ENCODE measurements around the gene SDK1.

The SDK1 gene

DNA sequence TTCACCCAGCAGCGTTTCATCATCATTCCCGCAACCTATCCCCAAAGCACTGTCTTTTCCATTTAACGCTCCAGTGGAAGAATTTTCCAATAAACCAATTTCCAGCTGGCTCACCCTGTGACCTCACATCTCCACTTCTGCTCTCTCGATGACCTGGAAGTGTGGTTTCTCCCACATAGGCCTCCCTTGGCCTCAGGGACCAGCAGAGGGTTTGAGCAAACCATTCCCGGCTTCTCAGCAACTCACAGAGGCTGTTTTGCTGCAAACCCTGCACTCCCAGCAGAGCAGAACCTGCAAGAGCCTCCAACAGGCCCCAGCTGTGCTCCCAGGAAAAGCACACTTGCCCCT is 858.1 kb downstream of the SDK1 start:
- no peak for DNase-seq (ENCODE audit: low spot score)

GRCh38 chr7:4159761-4160554 is 858.9 kb downstream of the SDK1 start:
- no peak for DNase-seq (ENCODE audit: low spot score)

- no peak for DNase-seq (ENCODE audit: low spot score)
Measured at GRCh38 chr7:4162884-4163564, 862.0 kb downstream of the SDK1 start.

DNA sequence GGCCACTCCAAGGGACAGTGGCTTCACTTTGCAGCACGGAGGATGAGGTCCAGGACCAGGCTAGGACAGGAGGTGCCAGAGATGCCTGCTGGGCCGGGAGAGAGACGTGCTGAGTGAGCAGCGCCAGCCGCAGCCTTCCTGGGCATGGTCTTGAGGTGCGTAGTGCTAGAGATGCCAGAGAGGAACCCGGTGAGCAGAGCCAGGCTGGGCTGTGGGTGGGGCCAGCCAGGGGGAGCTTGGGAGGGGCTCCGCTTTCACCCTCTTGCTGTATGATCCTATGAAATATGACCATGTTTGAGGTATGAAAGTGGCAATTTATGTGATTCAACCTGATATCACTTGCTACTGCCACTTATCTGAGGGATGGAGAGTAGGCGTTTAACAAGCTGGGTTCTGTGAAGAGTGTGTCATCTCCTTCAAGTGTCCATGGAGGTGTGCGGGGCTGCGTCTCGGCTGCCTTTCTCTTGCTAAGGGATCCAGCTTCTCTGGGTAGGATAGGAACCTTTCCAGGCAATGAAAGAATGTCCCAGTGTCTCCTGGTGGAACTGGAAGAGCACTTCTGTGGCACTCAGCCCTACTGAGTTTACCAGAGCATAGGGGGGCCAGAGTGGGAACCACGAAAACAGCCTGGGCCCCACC is 862.6 kb downstream of the SDK1 start:
- no peak for DNase-seq (ENCODE audit: low spot score)

DNA sequence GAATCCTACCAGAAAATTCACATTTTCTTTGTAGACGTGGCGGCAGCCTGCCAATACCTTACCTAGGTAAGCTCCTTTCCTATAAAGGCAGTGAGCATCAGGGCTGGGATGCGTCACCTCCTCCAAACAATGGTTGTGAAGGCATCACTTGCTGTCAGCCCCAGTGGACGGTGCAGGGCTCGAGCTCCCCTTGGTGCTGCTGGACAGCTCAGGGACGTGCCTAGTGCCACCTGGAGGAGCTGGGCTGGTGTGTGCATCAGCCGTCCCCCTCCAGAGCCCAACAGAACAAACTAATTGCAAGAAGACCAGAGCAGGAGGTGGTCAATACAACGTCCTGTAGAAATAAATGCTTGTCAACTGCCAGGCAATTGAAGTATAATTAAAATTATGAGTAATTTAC is 863.5 kb downstream of the SDK1 start:
- DNase-seq (ENCODE audit: low spot score): no peak

DNA sequence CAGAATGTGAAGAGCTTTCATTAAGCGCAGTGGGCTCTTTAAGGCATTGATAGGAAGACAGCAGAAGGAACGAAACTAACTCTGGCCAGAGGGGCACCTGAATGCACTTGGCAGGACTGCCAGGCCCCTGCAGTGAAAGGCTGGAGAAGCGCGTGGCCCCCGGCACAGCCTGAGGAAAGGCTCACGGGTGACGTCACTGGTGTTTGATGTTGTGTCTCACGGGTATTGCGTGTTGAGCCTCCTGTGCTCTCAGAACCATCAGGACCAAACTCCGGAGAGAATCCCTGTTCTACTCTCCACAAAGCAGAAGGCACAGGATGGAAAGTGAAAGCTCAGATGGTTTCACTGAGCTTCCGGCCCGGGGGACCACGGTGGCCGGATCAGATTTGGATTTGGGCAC is 865.3 kb downstream of the SDK1 start:
- DNase-seq (ENCODE audit: low spot score): no peak

GRCh38 chr7:4166807-4167206 is 865.8 kb downstream of the SDK1 start:
- no peak for DNase-seq (ENCODE audit: low spot score)

DNA sequence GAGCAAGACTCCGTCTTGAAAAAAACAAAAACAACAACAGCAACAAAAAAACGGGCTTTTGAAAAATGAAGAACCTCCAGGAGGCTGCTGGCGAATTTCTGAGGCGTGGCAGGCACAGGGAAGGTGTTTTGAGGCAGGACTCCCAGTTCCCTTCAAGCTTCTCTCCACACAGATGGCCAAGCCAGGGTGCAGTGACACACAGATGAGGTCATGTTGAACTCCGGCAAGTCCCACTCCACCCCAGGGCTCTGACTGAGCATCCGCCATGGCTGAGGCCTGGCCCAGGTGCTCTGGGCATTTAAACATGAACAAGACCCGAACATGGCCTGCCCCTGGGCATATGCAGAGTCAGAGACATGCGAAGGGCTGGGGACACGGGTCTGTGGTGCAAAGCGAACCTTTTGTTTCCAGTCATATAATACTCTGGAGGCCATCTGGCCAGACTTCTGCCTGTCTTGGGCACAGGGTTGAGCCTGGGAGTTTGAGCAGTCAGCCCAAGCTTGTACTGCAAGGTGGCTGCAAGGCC is 866.4 kb downstream of the SDK1 start:
- no peak for DNase-seq (ENCODE audit: low spot score)

DNA sequence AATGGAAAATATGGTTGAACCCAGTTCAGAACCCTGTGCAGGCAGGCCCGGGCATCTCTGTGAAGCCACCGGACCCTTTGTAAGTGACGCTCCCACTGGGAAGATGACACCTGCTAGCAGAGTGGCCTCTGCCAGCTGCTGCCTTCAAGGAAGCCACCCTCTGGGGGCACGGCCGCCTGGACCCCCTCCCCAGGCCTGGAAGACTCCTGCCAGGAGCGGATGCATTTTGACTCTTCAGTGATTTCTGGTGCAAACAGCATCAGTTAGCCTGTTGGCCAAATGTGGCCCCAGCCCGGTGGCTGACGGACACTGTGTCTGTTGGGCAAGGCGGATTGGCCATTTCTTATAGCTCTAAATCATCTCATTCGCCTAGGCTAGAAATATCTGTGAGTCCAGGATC is 867.0 kb downstream of the SDK1 start:
- DNase-seq (ENCODE audit: low spot score): no peak

GRCh38 chr7:4168541-4168940 is 867.5 kb downstream of the SDK1 start:
- DNase-seq (ENCODE audit: low spot score): no peak

DNA sequence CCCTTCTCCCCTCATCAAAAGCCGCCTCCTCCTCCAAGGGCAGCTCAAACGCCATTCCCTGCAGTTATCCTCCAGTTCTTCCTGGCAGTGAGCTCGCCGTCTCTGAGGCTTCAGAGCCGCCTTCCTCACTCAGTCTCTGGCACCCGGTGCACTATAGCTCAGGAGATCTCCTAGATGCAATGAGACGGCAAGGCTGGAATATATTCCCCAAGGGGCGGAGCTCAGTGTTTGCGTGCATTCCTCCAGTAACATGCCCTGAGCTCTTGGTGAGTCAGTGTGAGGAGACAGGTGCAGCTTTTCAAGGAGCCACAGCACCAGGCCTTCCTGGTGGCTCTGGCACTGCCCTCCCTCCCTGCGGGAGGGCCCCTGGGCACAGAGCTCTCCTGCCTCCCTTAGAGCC is 868.4 kb downstream of the SDK1 start:
- DNase-seq (ENCODE audit: low spot score): no peak

GRCh38 chr7:4170997-4171786 is 870.1 kb downstream of the SDK1 start:
- DNase-seq (ENCODE audit: low spot score): no peak

DNA sequence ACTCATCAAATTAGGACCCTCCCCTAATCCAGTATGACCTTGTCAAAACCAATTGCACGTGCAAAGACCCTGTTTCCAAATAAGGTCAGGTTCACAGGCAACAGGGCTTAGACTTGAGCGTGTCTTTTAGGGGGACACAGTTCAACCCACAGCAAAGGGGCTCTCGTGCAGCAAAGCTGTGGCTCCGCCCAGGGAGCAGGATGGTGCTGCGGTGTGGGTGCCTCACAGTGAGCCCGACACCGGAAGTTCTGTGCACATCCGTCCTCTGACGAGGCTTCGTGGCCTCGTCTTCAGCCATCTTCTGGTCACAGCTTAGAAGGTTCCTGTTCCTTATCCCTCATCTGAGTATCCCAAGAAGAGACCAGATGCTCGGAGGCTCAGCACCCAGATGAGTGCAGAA is 871.8 kb downstream of the SDK1 start:
- no peak for DNase-seq (ENCODE audit: low spot score)

DNA sequence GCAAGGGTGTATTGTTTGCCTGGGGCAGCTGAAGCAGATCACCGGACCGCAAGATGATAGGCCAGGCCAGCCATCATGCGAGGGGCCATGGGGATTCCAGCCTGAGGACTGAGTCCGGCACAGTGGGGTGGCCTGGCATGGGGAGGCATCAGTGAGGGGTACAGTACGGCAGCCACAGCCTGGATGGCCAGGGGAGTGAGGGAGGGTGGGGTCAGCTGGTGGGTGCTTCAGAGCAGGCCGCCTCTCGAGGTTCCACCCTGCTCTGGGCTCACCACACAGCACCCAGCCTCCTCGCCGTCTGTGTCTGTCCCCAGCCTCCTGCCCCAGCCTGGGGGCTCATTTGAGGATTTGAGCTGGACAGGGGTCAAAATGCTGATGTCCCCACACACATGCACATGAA is 872.6 kb downstream of the SDK1 start:
- DNase-seq (ENCODE audit: low spot score): no peak

DNA sequence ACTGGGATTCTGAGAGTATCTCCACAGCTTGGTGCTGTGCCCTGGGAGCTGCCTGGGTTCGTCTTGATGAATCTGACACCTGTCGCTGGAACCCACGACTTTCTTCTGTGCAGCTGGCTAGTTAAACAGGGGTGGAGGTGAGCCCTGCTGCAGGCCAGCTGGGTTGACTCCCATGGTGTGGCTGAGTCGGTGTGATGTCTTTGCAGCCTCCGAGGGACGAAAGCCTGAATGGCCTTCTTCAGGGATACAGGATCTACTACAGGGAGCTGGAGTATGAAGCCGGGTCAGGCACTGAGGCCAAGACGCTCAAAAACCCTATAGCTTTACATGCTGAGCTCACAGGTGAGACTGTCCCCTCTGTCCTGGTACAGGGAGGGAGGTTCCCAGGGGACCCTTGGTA is 873.0 kb downstream of the SDK1 start:
- DNase-seq (ENCODE audit: low spot score): no peak

GRCh38 chr7:4174451-4174850 is 873.4 kb downstream of the SDK1 start:
- DNase-seq (ENCODE audit: low spot score): no peak

GRCh38 chr7:4174884-4175283 is 873.8 kb downstream of the SDK1 start:
- DNase-seq (ENCODE audit: low spot score): no peak

DNA sequence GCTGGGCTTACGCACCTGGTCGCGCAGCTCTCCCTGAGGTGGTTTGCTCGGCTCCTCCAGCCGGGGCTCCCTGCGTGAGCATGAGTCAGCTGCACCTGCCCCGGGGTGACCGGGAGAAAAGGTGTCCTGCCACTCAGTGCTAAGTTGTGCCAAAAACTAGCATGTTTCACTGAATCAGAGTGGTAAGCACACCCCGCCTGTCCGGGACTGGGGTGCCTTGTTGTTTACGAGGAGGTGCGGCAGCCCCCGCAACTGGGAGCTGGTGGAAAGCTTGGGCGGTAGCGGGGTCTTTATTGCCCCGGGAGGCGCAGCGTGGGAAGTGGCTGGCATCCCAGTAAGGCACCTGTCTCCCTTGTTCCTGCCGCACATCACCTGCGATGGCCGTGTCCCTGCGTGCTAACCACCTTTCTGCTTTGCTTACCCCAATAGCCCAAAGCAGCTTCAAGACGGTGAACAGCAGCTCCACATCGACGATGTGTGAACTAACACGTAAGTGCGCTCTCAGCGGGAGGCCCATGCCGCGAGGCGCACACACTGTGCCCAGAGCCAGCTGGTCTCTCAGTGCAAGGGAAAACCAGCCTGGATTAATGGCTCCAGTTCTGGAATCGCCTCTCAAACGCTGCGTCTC is 874.4 kb downstream of the SDK1 start:
- DNase-seq (ENCODE audit: low spot score): no peak

DNA sequence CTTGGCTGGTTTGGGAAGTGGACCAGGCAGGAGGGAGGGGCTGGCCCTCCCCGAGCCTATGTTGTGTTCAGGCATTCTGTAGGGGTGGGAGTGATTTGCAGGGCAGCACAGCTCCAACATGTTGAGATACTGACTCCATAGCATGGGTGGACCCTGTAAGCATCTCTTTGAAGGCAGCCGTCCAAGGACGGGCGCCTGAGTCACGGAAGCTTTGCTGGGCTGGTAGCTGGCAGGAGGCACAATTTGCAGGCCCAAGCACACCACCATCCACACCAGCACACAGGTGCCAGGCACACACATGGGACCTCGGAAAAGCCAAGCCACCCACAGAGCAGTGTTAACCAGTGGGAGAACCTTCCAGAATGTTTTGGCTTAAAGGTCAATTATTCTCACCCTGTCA is 875.9 kb downstream of the SDK1 start:
- DNase-seq (ENCODE audit: low spot score): no peak

- no peak for DNase-seq (ENCODE audit: low spot score)
Measured at GRCh38 chr7:4178416-4178815, 877.4 kb downstream of the SDK1 start.

- no peak for DNase-seq (ENCODE audit: low spot score)
Measured at GRCh38 chr7:4178916-4179687, 878.0 kb downstream of the SDK1 start.

Data from globus pallidus (tissue), 1 donor.